CD14-positive monocyte (primary cell): ENCODE data around the gene B3GNT7. TPM values are rescaled to one million over a fixed set of nuclear protein-coding genes. Genes with fewer than 3 reads are reported as not detected.

Experiments used
- DNase-seq, 3 donors: peaks; one replicate each; pipeline ENCODE4 v3.0.0-alpha.2; 2011 to 2022
- H2AFZ ChIP-seq: 2 replicates; pipeline ENCODE4 v1.6.0; 2012; ENCODE audit warnings: mild to moderate bottlenecking, low read depth, low read length, inconsistent platforms; ENCODE audit not compliant: insufficient read depth, poor library complexity, severe bottlenecking
- H3K27ac ChIP-seq, 2 donors: 1 replicate in 1 of 2; 2 replicates in 1 of 2; pipeline ENCODE4 v1.5.1; 2012 to 2013; ENCODE audit warnings: low read length in 2 of 2, control low read depth in 1 of 2, inconsistent platforms in 1 of 2, low read depth in 1 of 2, mild to moderate bottlenecking in 1 of 2
- H3K27me3 ChIP-seq, 2 donors: one replicate each; pipeline versions ENCODE4 v1.6.0 to v1.6.1; 2011 to 2013; ENCODE audit warnings: low read length in 2 of 2; ENCODE audit not compliant: control insufficient read depth in 2 of 2, insufficient read depth in 2 of 2
- H3K36me3 ChIP-seq, 2 donors: replicated peaks in 1 of 2; 1 replicate in 1 of 2; 2 replicates in 1 of 2; pipeline versions ENCODE4 v1.5.1 to v1.6.1; 2012 to 2013; ENCODE audit warnings: low read length in 2 of 2, control low read depth in 1 of 2, inconsistent platforms in 1 of 2, mild to moderate bottlenecking in 1 of 2; ENCODE audit not compliant: insufficient read depth in 2 of 2, control insufficient read depth in 1 of 2
- H3K4me1 ChIP-seq, 2 donors: 1 replicate in 1 of 2; 2 replicates in 1 of 2; pipeline versions ENCODE4 v1.5.1 to v1.6.1; 2012 to 2013; ENCODE audit warnings: low read length in 2 of 2, control low read depth in 1 of 2, inconsistent platforms in 1 of 2, mild to moderate bottlenecking in 1 of 2, moderate library complexity in 1 of 2; ENCODE audit not compliant: insufficient read depth in 2 of 2, control insufficient read depth in 1 of 2
- H3K4me2 ChIP-seq: replicated peaks from 2 replicates; pipeline ENCODE3; 2012; ENCODE audit warnings: low read length, moderate library complexity, mild to moderate bottlenecking; ENCODE audit not compliant: poor library complexity, severe bottlenecking; ENCODE audit errors: extremely low read depth
- H3K4me3 ChIP-seq, 3 experiments: fragments of 200-600 bp in 1 of 3; sonication (generic) in 1 of 3; replicated peaks in 1 of 3; 1 replicate in 2 of 3; 2 replicates in 1 of 3; pipeline ENCODE4 v1.5.1; 2011 to 2013; ENCODE audit warnings: low read length in 3 of 3, mild to moderate bottlenecking in 3 of 3, control low read depth in 2 of 3, low read depth in 2 of 3, inconsistent platforms in 1 of 3, moderate library complexity in 1 of 3
- H3K79me2 ChIP-seq: 2 replicates; pipeline ENCODE4 v1.6.0; 2012; ENCODE audit warnings: mild to moderate bottlenecking, control low read depth, inconsistent platforms, low read length, moderate library complexity; ENCODE audit not compliant: insufficient read depth
- H3K9ac ChIP-seq: 2 replicates; pipeline ENCODE4 v1.6.0; 2017; ENCODE audit warnings: low read length, mild to moderate bottlenecking; ENCODE audit not compliant: insufficient read depth, poor library complexity, severe bottlenecking
- H3K9me3 ChIP-seq, 2 donors: replicated peaks in 1 of 2; 1 replicate in 1 of 2; 2 replicates in 1 of 2; pipeline versions ENCODE4 v1.5.1 to v1.6.1; 2012 to 2013; ENCODE audit warnings: low read length in 2 of 2, control low read depth in 1 of 2; ENCODE audit not compliant: control insufficient read depth in 1 of 2, insufficient read depth in 1 of 2
- H4K20me1 ChIP-seq: 2 replicates; pipeline ENCODE4 v1.6.0; 2012; ENCODE audit warnings: mild to moderate bottlenecking, low read length, control low read depth, moderate library complexity; ENCODE audit not compliant: insufficient read depth
- H3K27ac Mint-ChIP-seq, 7 donors: one replicate each; pipeline ENCODE4 v1.8.0; 2020; ENCODE audit warnings: mild to moderate bottlenecking in 7 of 7, mixed read lengths in 7 of 7, moderate library complexity in 6 of 7, inconsistent platforms in 2 of 7
- H3K27me3 Mint-ChIP-seq, 3 donors: one replicate each; pipeline ENCODE4 v1.8.0; 2021 to 2022; ENCODE audit warnings: low read depth in 3 of 3, mild to moderate bottlenecking in 3 of 3, mixed read lengths in 3 of 3, moderate library complexity in 3 of 3, inconsistent platforms in 1 of 3
- H3K36me3 Mint-ChIP-seq, 2 donors: one replicate each; pipeline ENCODE4 v1.8.0; 2020; ENCODE audit warnings: mixed read lengths in 2 of 2, inconsistent platforms in 1 of 2, mild to moderate bottlenecking in 1 of 2
- H3K4me1 Mint-ChIP-seq: one replicate; pipeline ENCODE4 v1.8.0; 2020; ENCODE audit warnings: mild to moderate bottlenecking, mixed read lengths
- H3K4me3 Mint-ChIP-seq, 2 donors: one replicate each; pipeline ENCODE4 v1.8.0; 2020; ENCODE audit warnings: mild to moderate bottlenecking in 2 of 2, mixed read lengths in 2 of 2, moderate library complexity in 1 of 2
- H3K9me3 Mint-ChIP-seq, 7 donors: one replicate each; pipeline ENCODE4 v1.8.0; 2020 to 2022; ENCODE audit warnings: mixed read lengths in 7 of 7, mild to moderate bottlenecking in 6 of 7, moderate library complexity in 6 of 7, inconsistent platforms in 2 of 7
- WGBS: methylation state at CpG from one replicate; pipeline ENCODE4 v1.1.5; 2013; ENCODE audit warnings: missing lambda C conversion rate; ENCODE audit not compliant: insufficient coverage; 5-methylcytosine and 5-hydroxymethylcytosine counted together
- intact Hi-C, 2 donors: fragments of 100-400 bp; cut with micrococcal nuclease; formaldehyde crosslinking; loops; one replicate each; pipeline versions ENCODE4 v1.15.0 to v1.15.1; 2023
- polyA plus RNA-seq, 3 donors: library from polyadenylated mRNA; depleted of rRNA in 1 of 3; unstranded in 2 of 3; stranded (reverse) in 1 of 3; fragments of 300-500 nt in 2 of 3; fragments of >200 nt in 1 of 3; fragmentation: Illumina TruSeq in 2 of 3; gene quantifications; 1 replicate in 2 of 3; 2 replicates in 1 of 3; pipeline ENCODE4 v1.2.3, GENCODE V29; 2012 to 2021
- TF ChIP-seq, protein P1 (sequence below): fragments of 200-600 bp; IDR thresholded peaks from one replicate; pipeline ENCODE4 v1.8.0; 2022; ENCODE audit warnings: antibody characterized with exemption, mild to moderate bottlenecking

The B3GNT7 gene
- polyA plus RNA-seq, 3 donors = 0.05 TPM; not detected in 2

DNA sequence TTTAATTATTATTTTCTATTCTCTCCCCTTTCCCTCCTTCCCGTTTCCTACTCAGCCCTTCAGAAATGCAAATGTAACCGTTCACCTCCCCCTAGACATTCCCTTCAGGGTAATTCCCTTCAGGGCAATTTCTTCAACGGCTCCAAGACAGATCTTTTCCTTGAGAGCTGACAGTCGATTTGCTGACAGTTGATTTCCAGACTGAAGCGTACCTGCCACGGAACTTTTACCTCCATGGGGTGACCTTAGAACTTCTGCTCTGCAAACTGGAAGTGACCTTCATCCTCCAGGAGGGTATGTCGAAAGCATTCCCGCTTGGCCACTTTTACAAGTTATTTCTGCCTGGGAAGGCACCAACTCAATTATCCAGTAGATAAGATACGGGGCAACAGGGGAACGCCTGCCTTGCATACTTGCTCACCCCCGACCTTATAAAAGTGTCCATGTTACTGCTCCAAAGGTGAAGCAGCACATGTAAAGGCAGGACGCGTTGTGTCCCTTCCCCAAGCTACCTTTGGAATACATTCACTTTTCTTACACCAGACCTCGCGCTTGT is 18.5 kb downstream of the B3GNT7 start:
- Mint-ChIP-seq H3K36me3 (no peaks in the 10 kb centered on the region), H3K4me3 (no peak overlapping the region), H3K27me3 (peaks cover 23 to 32% (median 25%) of the 10 kb centered on the region in 3 donors), H3K4me1 (peaks cover 9% of the 10 kb centered on the region), H3K27ac (no peak overlapping the region), H3K9me3 (peaks cover 8 to 21% (median 13%) of the 10 kb centered on the region in 7 donors)
- H3K27ac ChIP-seq = no peak overlapping the region
- H3K9me3 ChIP-seq = peaks cover 11 to 15% of the 10 kb centered on the region in 2 donors
- H3K9ac ChIP-seq = no peak overlapping the region
- H3K27me3 ChIP-seq = peaks cover 8 to 21% of the 10 kb centered on the region in 2 donors
- no peaks in the 10 kb centered on the region for H4K20me1 ChIP-seq
- WGBS = 88% methylated on average over 12 of the region's 15 CpGs
- H3K79me2 ChIP-seq = no peaks in the 10 kb centered on the region
- TF ChIP-seq, protein P1, sequence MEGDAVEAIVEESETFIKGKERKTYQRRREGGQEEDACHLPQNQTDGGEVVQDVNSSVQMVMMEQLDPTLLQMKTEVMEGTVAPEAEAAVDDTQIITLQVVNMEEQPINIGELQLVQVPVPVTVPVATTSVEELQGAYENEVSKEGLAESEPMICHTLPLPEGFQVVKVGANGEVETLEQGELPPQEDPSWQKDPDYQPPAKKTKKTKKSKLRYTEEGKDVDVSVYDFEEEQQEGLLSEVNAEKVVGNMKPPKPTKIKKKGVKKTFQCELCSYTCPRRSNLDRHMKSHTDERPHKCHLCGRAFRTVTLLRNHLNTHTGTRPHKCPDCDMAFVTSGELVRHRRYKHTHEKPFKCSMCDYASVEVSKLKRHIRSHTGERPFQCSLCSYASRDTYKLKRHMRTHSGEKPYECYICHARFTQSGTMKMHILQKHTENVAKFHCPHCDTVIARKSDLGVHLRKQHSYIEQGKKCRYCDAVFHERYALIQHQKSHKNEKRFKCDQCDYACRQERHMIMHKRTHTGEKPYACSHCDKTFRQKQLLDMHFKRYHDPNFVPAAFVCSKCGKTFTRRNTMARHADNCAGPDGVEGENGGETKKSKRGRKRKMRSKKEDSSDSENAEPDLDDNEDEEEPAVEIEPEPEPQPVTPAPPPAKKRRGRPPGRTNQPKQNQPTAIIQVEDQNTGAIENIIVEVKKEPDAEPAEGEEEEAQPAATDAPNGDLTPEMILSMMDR = no peak
- no peak for DNase-seq
- H3K4me3 ChIP-seq = no peak overlapping the region
- H3K4me2 ChIP-seq = no peak overlapping the region
- no peaks in the 10 kb centered on the region for H3K36me3 ChIP-seq
- H3K4me1 ChIP-seq = peaks cover 5 to 13% of the 10 kb centered on the region in 2 donors
- H2AFZ ChIP-seq = no peak overlapping the region
- intact Hi-C loops = loop anchor here (5.0 kb wide), 2 partner anchors 117 to 187 kb away; no protein-coding TSS in a partner anchor

DNA sequence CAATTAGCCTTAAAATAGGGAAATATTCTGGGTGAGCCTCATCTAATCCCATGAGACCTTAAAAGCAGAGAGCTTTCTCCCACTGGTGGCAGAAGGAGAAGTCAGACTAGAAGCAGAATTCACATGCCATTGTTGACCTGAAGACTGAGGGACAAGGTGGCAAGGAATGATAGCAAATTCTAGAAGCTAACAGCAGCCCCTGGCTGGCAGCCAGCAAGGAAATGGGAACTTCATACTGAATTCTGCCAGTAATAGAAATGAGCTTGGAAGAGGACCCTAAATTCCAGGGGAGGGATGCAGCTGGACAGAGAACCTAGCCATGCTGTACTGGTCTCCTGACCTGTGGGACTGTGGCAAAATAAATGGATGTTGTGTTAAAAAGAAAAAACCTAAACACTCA is 19.5 kb downstream of the B3GNT7 start:
- Mint-ChIP-seq H3K9me3 (peaks cover 5 to 14% (median 7%) of the 10 kb centered on the region in 7 donors), H3K4me3 (no peak overlapping the region), H3K36me3 (no peaks in the 10 kb centered on the region), H3K27me3 (peaks cover 23 to 30% (median 27%) of the 10 kb centered on the region in 3 donors), H3K4me1 (peaks cover 9% of the 10 kb centered on the region), H3K27ac (no peak overlapping the region)
- no peak overlapping the region for H3K4me2 ChIP-seq
- no peaks in the 10 kb centered on the region for H3K79me2 ChIP-seq
- H4K20me1 ChIP-seq = no peaks in the 10 kb centered on the region
- no peak overlapping the region for H3K9ac ChIP-seq
- intact Hi-C loops = no loop called here
- H2AFZ ChIP-seq = no peak overlapping the region
- no peak overlapping the region for H3K27ac ChIP-seq
- H3K9me3 ChIP-seq = peaks cover 7 to 10% of the 10 kb centered on the region in 2 donors
- TF ChIP-seq, protein P1 = no peak
- H3K4me1 ChIP-seq = peaks cover 5 to 13% of the 10 kb centered on the region in 2 donors
- peaks cover 8 to 21% of the 10 kb centered on the region in 2 donors for H3K27me3 ChIP-seq
- H3K36me3 ChIP-seq = no peaks in the 10 kb centered on the region
- no peak for DNase-seq
- no peak overlapping the region for H3K4me3 ChIP-seq
